GM12892 (cell line): Measurements from ENCODE around the gene ESR1.

Source experiments
- POLR2A ChIP-seq: IDR thresholded peaks from 2 replicates; pipeline ENCODE4 v1.6.1; 2011; ENCODE audit warnings: low read depth, low read length, control low read depth
- POLR2AphosphoS5 ChIP-seq: IDR thresholded peaks from 2 replicates; pipeline ENCODE4 v1.6.1; 2011; ENCODE audit warnings: low read depth, low read length, control low read depth

DNA sequence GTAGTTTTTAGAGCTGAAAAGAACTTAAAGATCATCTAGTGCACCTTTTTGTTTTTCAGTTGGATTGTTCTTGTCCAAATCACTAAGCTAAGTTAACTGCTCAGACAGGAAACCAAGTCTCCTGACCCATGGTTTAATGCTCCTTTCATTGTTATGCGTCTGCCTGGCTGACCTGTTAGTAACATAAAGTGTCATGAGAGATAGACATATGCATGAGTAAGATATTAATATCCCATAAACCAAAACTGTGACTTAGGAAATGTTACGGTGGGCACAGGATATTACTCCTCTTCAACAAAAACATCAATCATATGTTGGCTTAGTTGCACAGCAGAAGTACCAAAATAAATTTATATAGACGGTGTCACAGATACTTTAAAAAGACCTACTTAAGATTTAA is 84.0 kb downstream of the ESR1 start:
- TF ChIP-seq POLR2AphosphoS5 (no peak), POLR2A (no peak)
